ENCODE data around the gene MACC1.
A peak's percentile ranks its signal among the peaks of the same experiment; 100 is the strongest.

The MACC1 gene

GRCh38 chr7:20201380-20201779, 15.8 kb downstream of the MACC1 start:
- no peak overlapping the region for H3K4me3 ChIP-seq (ENCODE audit: low read depth, low read length)
- DNase-seq, result no peak
- in situ Hi-C loops (cut with HindIII; ENCODE audit: low pct_ligation_motif_present, low sequenced_read_pairs), result no loop called here
- no peak overlapping the region for H3K27ac ChIP-seq
- no peak for TF ChIP-seq CTCF (IDR thresholded peaks at IDR 0.05; ENCODE audit: low read depth, low read length, missing control alignments)
- H3K27me3 ChIP-seq (replicated peaks), result no peaks in the 10 kb centered on the region
- no peaks in the 10 kb centered on the region for H3K36me3 ChIP-seq (replicated peaks)

- Histone ChIP-seq H3K4me3 (ENCODE audit: low read depth, low read length) (no peak overlapping the region), H3K27ac (no peak overlapping the region), H3K36me3 (replicated peaks) (no peaks in the 10 kb centered on the region), H3K27me3 (replicated peaks) (no peaks in the 10 kb centered on the region)
- no peak for TF ChIP-seq CTCF (IDR thresholded peaks at IDR 0.05; ENCODE audit: low read depth, low read length, missing control alignments)
- no peak for DNase-seq
- in situ Hi-C loops (cut with HindIII; ENCODE audit: low pct_ligation_motif_present, low sequenced_read_pairs), result no loop called here
These were observed 16.2 kb downstream of the MACC1 start for GRCh38 chr7:20200971-20201370.

GRCh38 chr7:20200361-20200760, 16.8 kb downstream of the MACC1 start:
- H3K27me3 ChIP-seq (replicated peaks), result no peaks in the 10 kb centered on the region
- H3K27ac ChIP-seq, result no peak overlapping the region
- TF ChIP-seq CTCF (IDR thresholded peaks at IDR 0.05; ENCODE audit: low read depth, low read length, missing control alignments), result no peak
- H3K36me3 ChIP-seq (replicated peaks), result no peaks in the 10 kb centered on the region
- no peak overlapping the region for H3K4me3 ChIP-seq (ENCODE audit: low read depth, low read length)
- no peak for DNase-seq
- in situ Hi-C loops (cut with HindIII; ENCODE audit: low pct_ligation_motif_present, low sequenced_read_pairs), result no loop called here

DNA sequence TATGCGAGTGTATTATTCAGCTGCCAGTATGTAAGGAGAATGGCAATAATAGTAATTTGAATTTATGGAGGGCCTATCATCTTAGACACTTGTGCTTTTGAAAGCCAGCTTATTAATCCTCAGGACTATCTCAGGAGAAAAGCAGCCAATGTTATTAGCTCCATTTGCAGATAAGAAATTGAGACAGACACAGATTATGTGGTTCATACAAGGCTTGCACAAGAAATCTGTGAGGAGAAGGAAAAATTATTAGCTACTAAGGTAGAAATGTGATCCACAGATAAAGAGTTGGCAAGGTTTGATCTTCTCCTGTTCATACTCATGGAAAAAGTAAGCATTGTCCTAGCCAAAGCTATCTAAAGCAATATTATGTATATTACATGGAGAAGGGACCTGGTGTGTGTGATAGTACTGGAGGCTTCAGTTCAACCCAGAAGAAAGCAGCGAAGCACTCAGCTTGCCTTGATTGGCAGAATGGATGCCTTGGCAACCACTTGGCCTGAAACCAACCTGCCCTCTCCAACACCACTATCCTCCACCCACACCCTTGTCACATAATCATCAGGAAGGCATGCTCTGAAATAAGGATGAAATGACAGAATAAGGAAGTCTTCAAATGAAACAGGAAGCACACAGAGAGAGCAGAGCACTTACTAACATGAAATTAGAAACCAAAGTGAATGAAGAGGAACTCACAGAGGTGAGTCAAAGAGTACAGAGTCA, 18.0 kb downstream of the MACC1 start:
- H3K4me3 ChIP-seq (ENCODE audit: low read depth, low read length), result no peak overlapping the region
- H3K27me3 ChIP-seq (replicated peaks), result no peaks in the 10 kb centered on the region
- H3K36me3 ChIP-seq (replicated peaks), result no peaks in the 10 kb centered on the region
- in situ Hi-C loops (cut with HindIII; ENCODE audit: low pct_ligation_motif_present, low sequenced_read_pairs), result no loop called here
- DNase-seq, result peak; percentile 92
- peak overlapping the region; percentile 65 for H3K27ac ChIP-seq
- no peak for TF ChIP-seq CTCF (IDR thresholded peaks at IDR 0.05; ENCODE audit: low read depth, low read length, missing control alignments)

DNA sequence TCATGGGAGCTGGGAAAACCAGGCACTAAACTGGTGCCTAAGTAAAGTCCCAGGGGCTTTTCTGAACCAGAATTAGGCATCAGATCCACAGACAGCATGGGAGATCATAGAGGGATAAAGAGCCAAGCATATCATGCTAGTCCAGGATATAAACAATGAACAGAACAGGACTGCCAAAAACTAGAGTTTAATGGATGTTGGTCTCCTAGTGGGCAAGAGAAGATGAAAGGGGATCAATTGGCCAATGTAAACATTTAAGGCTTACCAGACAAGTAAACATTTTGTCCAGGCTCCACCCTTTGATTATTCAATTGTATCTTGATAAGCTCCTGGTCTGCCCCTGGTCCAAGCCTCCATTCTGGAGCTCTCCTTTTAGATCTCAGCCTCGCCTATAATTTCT, 18.9 kb downstream of the MACC1 start:
- DNase-seq, result no peak
- H3K27me3 ChIP-seq (replicated peaks), result no peaks in the 10 kb centered on the region
- no peak overlapping the region for H3K4me3 ChIP-seq (ENCODE audit: low read depth, low read length)
- TF ChIP-seq CTCF (IDR thresholded peaks at IDR 0.05; ENCODE audit: low read depth, low read length, missing control alignments), result no peak
- H3K36me3 ChIP-seq (replicated peaks), result no peaks in the 10 kb centered on the region
- in situ Hi-C loops (cut with HindIII; ENCODE audit: low pct_ligation_motif_present, low sequenced_read_pairs), result no loop called here
- no peak overlapping the region for H3K27ac ChIP-seq

DNA sequence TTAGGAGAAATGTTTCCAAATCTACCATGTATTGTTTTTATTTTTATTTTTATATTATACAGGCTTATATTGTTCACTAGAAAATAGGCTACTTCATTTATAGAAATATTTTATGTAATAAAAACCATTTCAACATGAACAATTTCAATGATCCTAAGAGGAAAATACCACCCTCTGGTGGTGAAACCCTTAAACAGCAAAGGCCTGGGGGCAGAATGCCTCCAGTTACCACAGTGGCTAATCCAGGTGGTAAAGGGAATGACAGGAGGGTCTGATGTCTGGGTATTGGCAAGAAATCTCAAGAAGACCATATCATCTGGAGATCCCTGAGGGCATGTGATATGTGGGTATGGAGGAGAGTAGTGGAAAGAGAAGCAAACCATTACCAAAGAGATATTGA, 19.3 kb downstream of the MACC1 start:
- Histone ChIP-seq H3K27me3 (replicated peaks) (no peaks in the 10 kb centered on the region), H3K27ac (no peak overlapping the region), H3K4me3 (ENCODE audit: low read depth, low read length) (no peak overlapping the region), H3K36me3 (replicated peaks) (no peaks in the 10 kb centered on the region)
- in situ Hi-C loops (cut with HindIII; ENCODE audit: low pct_ligation_motif_present, low sequenced_read_pairs), result no loop called here
- TF ChIP-seq CTCF (IDR thresholded peaks at IDR 0.05; ENCODE audit: low read depth, low read length, missing control alignments), result peak; percentile 48
- DNase-seq, result no peak
